ENCODE data around the gene CNTROB. TPM values are rescaled to one million over a fixed set of nuclear protein-coding genes. Genes with fewer than 3 reads are reported as not detected.
A peak's percentile ranks its signal among the peaks of the same experiment; 100 is the strongest.

The CNTROB gene
- total RNA-seq, 4 donors from 2014 or later, result 3.6 to 14.3 (median 7.2) TPM

DNA sequence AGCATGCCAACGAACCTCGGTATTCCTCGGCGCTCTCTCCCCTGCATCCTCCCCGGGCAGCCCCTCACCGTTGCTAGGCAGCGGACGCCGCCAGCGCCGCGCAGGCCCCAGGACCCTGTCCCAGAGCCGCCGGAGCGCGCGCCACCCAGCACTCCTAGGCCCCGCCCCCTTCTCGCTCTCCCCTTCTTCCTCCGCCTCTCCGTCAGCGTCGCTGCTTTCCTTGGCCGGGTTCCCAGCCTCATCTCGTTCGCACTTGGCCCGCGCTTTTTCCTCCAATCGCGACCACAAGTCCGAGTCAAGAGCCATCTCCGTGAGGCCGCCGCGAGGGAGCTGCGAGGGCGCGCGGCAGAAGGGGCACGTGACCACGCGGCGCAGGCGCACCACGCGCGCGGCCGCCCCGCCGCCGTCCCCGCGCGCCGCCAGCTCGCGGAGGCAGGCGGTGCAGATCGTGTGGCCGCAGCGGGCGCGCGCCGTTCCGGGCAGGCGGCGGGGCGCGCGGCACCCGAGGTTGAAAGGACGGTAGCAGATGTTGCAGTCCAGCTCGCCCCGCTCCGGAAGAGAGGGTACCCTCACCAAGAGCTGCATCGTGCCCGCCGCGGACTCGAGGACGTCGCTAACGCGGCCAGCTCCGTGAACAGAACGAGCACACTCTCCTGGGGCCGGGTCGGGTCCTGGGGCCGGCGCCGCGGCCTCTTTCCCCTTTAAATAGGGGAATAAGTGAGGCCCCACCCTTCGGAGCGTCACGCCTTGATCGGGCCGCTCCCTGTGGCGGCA is 16.2 kb upstream of the CNTROB start, which contains the start of gene RNF227:
TSS of gene RNF227 (minus strand) at position 679 of the 774 bp plus-strand sequence. CDS start at position 585, 94 bp downstream.
- TF ChIP-seq CTCF (IDR thresholded peaks at IDR 0.05 in 4 of 5, conservative IDR thresholded peaks at IDR 0.05 in 1 of 5) (no peak), POLR2A (IDR thresholded peaks at IDR 0.05) (peak; percentile 56 to 59)

GRCh38 chr17:7916385-7916682 is 15.7 kb upstream of the CNTROB start:
- ATAC-seq, result no peak
- Histone ChIP-seq H3K4me3 (peak overlapping the region; percentile 79 to 81 (median 80)), H3K36me3 (no peaks in the 10 kb centered on the region), H3K4me1 (peaks cover 17 to 21% of the 10 kb centered on the region in 2 donors), H3K9me3 (no peaks in the 10 kb centered on the region), H3K27ac (peak overlapping the region; percentile 85 to 92 (median 90)), H3K27me3 (no peaks in the 10 kb centered on the region)
- in situ Hi-C loops (cut with MboI; ENCODE audit: low sequenced_read_pairs in 4 of 4) (loop anchor here in 1 of 4 donors (10.0 kb wide), 1 partner anchor 78 kb away; no protein-coding TSS in a partner anchor), intact Hi-C loops (cut with DNase I; ENCODE audit: low total_unique reads) (loop anchor here (5.0 kb wide), 1 partner anchor 59 kb away; the partner anchor contains the start of genes CYB5D1, NAA38 and TMEM88)
- no peak for DNase-seq
- no peak for TF ChIP-seq CTCF (IDR thresholded peaks at IDR 0.05 in 4 of 5, conservative IDR thresholded peaks at IDR 0.05 in 1 of 5)
- no peak for TF ChIP-seq POLR2A (IDR thresholded peaks at IDR 0.05)

More for the DNA sequence above, 16.2 kb upstream of the CNTROB start, which contains the start of gene RNF227:
- ATAC-seq, result peak; percentile 91 to 93
- Histone ChIP-seq H3K27me3 (no peaks in the 10 kb centered on the region), H3K4me3 (peak within 1 kb of the TSS; percentile 79 to 81 (median 80)), H3K4me1 (peaks cover 17 to 21% of the 10 kb centered on the region in 2 donors), H3K36me3 (no peaks in the 10 kb centered on the region), H3K27ac (peak within 1 kb of the TSS; percentile 85 to 92 (median 90)), H3K9me3 (no peaks in the 10 kb centered on the region)
- in situ Hi-C loops (cut with MboI; ENCODE audit: low sequenced_read_pairs in 4 of 4), result loop anchor here in 1 of 4 donors (10.0 kb wide), 1 partner anchor 79 kb away; no protein-coding TSS in a partner anchor
- intact Hi-C loops (cut with DNase I; ENCODE audit: low total_unique reads), result loop anchor here (1.0 to 5.0 kb wide), 3 partner anchors 17 to 75 kb away; partner anchors contain the start of genes CNTROB, CYB5D1, NAA38 and TMEM88
- DNase-seq, result peak; percentile 66 to 78

DNA sequence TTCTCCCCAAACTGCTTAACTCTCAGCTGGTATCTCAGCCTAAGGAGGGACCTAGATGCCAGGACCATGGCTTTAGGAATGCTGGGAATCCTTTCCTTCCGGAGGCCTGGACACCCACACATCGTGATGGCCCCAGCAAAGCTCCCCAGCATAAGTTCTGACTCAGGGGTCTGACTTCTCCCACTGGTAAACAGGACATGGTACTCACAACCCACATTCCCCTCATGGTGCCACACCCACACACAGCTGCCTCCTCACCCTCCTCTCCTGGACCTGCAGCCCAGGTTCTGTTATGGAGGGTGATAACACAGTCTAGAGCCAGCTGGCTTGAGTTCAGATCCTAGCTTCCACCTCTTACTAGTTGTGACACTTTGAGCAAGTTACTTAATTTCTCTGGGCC is 15.2 kb upstream of the CNTROB start:
- Histone ChIP-seq H3K4me1 (peaks cover 17 to 21% of the 10 kb centered on the region in 2 donors), H3K9me3 (no peaks in the 10 kb centered on the region), H3K27me3 (no peaks in the 10 kb centered on the region), H3K36me3 (no peaks in the 10 kb centered on the region), H3K4me3 (peak overlapping the region in 2 of 4 donors; percentile 79 to 81), H3K27ac (peak overlapping the region; percentile 85 to 92 (median 90))
- ATAC-seq (no peak), DNase-seq (no peak)
- intact Hi-C loops (cut with DNase I; ENCODE audit: low total_unique reads), result loop anchor here (5.0 kb wide), 1 partner anchor 60 kb away; the partner anchor contains the start of genes CYB5D1, NAA38 and TMEM88
- in situ Hi-C loops (cut with MboI; ENCODE audit: low sequenced_read_pairs in 4 of 4), result loop anchor here in 1 of 4 donors (10.0 kb wide), 1 partner anchor 78 kb away; no protein-coding TSS in a partner anchor
- no peak for TF ChIP-seq CTCF (IDR thresholded peaks at IDR 0.05 in 4 of 5, conservative IDR thresholded peaks at IDR 0.05 in 1 of 5)
- no peak for TF ChIP-seq POLR2A (IDR thresholded peaks at IDR 0.05)

GRCh38 chr17:7922269-7922844 is 9.6 kb upstream of the CNTROB start:
- no peaks in the 10 kb centered on the region for H3K9me3 ChIP-seq
- in situ Hi-C loops (cut with MboI; ENCODE audit: low sequenced_read_pairs in 4 of 4) (no loop called here), intact Hi-C loops (cut with DNase I; ENCODE audit: low total_unique reads) (no loop called here)

More at GRCh38 chr17:7922269-7922844, 9.6 kb upstream of the CNTROB start:
- Histone ChIP-seq H3K27me3 (no peaks in the 10 kb centered on the region), H3K36me3 (no peaks in the 10 kb centered on the region), H3K4me1 (peaks cover 5 to 12% of the 10 kb centered on the region in 2 donors), H3K27ac (peak overlapping the region; percentile 58 to 74 (median 60)), H3K4me3 (peak overlapping the region; percentile 53 to 77 (median 60))
- DNase-seq (no peak), ATAC-seq (peak; percentile 9 to 11)
- TF ChIP-seq POLR2A (IDR thresholded peaks at IDR 0.05), result no peak
